Spleen (tissue), 11 donors: Measurements from ENCODE around the gene TSPAN18. TPM values are rescaled to one million over a fixed set of nuclear protein-coding genes. Genes with fewer than 3 reads are reported as not detected.

Experiments
- DNase-seq: peaks from one replicate; pipeline ENCODE4 v3.0.0-alpha.2; 2020
- H3K27ac ChIP-seq, 8 donors: fragments of 200-600 bp; sonication (generic) in 7 of 8; 1 replicate in 4 of 8; 2 replicates in 4 of 8; pipeline versions ENCODE4 v1.5.0 to v1.8.0; 2016 to 2021; ENCODE audit warnings: inconsistent platforms in 4 of 8, mild to moderate bottlenecking in 4 of 8, moderate library complexity in 1 of 8
- H3K27me3 ChIP-seq, 7 donors: fragments of 200-600 bp; sonication (generic) in 6 of 7; replicated peaks in 1 of 7; 1 replicate in 4 of 7; 2 replicates in 3 of 7; pipeline versions ENCODE4 v1.5.0 to v1.8.0; 2016 to 2021; ENCODE audit warnings: inconsistent platforms in 3 of 7, mild to moderate bottlenecking in 1 of 7
- H3K36me3 ChIP-seq, 6 donors: fragments of 200-600 bp; sonication (generic) in 5 of 6; 1 replicate in 4 of 6; 2 replicates in 2 of 6; pipeline versions ENCODE4 v1.5.0 to v1.8.0; 2016 to 2021; ENCODE audit warnings: inconsistent platforms in 2 of 6
- H3K4me1 ChIP-seq, 6 donors: fragments of 200-600 bp; sonication (generic) in 5 of 6; 1 replicate in 3 of 6; 2 replicates in 3 of 6; pipeline versions ENCODE4 v1.5.0 to v1.8.0; 2016 to 2021; ENCODE audit warnings: inconsistent platforms in 3 of 6
- H3K4me3 ChIP-seq, 8 donors: fragments of 200-600 bp; sonication (generic) in 7 of 8; 1 replicate in 4 of 8; 2 replicates in 4 of 8; pipeline versions ENCODE4 v1.5.0 to v1.8.0; 2016 to 2021; ENCODE audit warnings: inconsistent platforms in 4 of 8, mild to moderate bottlenecking in 4 of 8, moderate library complexity in 2 of 8
- H3K9me3 ChIP-seq, 8 donors: fragments of 200-600 bp; sonication (generic) in 7 of 8; 1 replicate in 4 of 8; 2 replicates in 4 of 8; pipeline versions ENCODE4 v1.5.0 to v1.8.0; 2016 to 2021; ENCODE audit warnings: inconsistent platforms in 4 of 8
- CTCF ChIP-seq, 11 experiments: fragments of 200-600 bp in 7 of 11; fragments of 450-650 bp in 4 of 11; sonication (generic) in 4 of 11; IDR thresholded peaks in 8 of 11; conservative IDR thresholded peaks in 3 of 11; 1 replicate in 7 of 11; 2 replicates in 4 of 11; pipeline versions ENCODE4 v1.4.0 to v1.8.0; 2016 to 2021; ENCODE audit warnings: antibody characterized with exemption in 11 of 11, inconsistent platforms in 4 of 11, mild to moderate bottlenecking in 1 of 11
- POLR2A ChIP-seq, 3 donors: fragments of 450-650 bp; IDR thresholded peaks; one replicate each; pipeline ENCODE4 v1.5.1; 2017; ENCODE audit warnings: antibody characterized with exemption in 3 of 3, mild to moderate bottlenecking in 1 of 3
- POLR2AphosphoS5 ChIP-seq, 3 donors: sonication (generic); formaldehyde crosslinking; IDR thresholded peaks; one replicate each; pipeline ENCODE4 v1.5.1; 2017; ENCODE audit warnings: antibody characterized with exemption in 3 of 3
- WGBS, 5 donors: extraction: QIAGEN DNeasy Blood & Tissue Kit in 3 of 5; methylation state at CpG; one replicate each; pipeline versions ENCODE4 v1.1.5 to v1.1.7; 2013 to 2018; 5-methylcytosine and 5-hydroxymethylcytosine counted together
- intact Hi-C: fragments of 100-400 bp; cut with DNase I; formaldehyde crosslinking; loops from one replicate; pipeline ENCODE4 v1.15.0; 2023; ENCODE audit warnings: low total_unique reads
- polyA plus RNA-seq, 3 donors: library from polyadenylated mRNA; stranded (reverse); fragments of 200-250 nt; gene quantifications; one replicate each; pipeline ENCODE4 v1.2.1, GENCODE V29; 2013
- total RNA-seq, 7 donors: library from RNA; depleted of rRNA in 3 of 7; stranded (reverse); fragments of >200 nt in 3 of 7; fragmentation: NEBNext Ultra II Directional in 4 of 7; extraction: Animal tissue kit (Norgen Biotek cat#: 25700) in 4 of 7; gene quantifications; one replicate each; pipeline versions ENCODE4 v1.1.0 to v1.2.1, GENCODE V29; 2016 to 2021
- donor health status: healthy with polysubstance abuse.
- donor health status: DM: no; HTN: no; CAD: no; lungs with moderate emphysema.
- donor health status: DM: no; HTN: no; CAD: no.
- donor health status: Bipolar disorder and iron deficiency.
- donor health status: healthy.
- donor health status: DM: no; HTN: no; CAD: no.
- donor health status: DM: yes; HTN: yes; CAD: no.

The TSPAN18 gene
- total and polyA plus RNA-seq, 10 donors = 2.1 to 47.5 (median 21.3) TPM

GRCh38 chr11:44799012-44799411 lies 72.2 kb downstream of the TSPAN18 start:
- Histone ChIP-seq H3K9me3 (no peaks in the 10 kb centered on the region), H3K4me1 (no peaks in the 10 kb centered on the region), H3K36me3 (no peaks in the 10 kb centered on the region), H3K27ac (no peak overlapping the region), H3K27me3 (peaks cover 0 to 4% (median 0%) of the 10 kb centered on the region in 7 donors), H3K4me3 (no peak overlapping the region)
- intact Hi-C loops = no loop called here
- WGBS, 5 donors = 78 to 94% (median 87%) methylated on average over 10 of the region's 10 CpGs
- TF ChIP-seq POLR2A (IDR thresholded peaks at IDR 0.05) = no peak
- no peak for TF ChIP-seq CTCF (IDR thresholded peaks at IDR 0.05 in 8 of 11, conservative IDR thresholded peaks at IDR 0.05 in 3 of 11)
- TF ChIP-seq POLR2AphosphoS5 (IDR thresholded peaks at IDR 0.05) = no peak
- DNase-seq = peak; percentile 53

- Histone ChIP-seq H3K4me3 (no peak overlapping the region), H3K9me3 (no peaks in the 10 kb centered on the region), H3K27ac (no peak overlapping the region), H3K36me3 (no peaks in the 10 kb centered on the region), H3K27me3 (peaks cover 0 to 4% (median 0%) of the 10 kb centered on the region in 7 donors), H3K4me1 (no peaks in the 10 kb centered on the region)
- DNase-seq = peak; percentile 33
- TF ChIP-seq POLR2A (IDR thresholded peaks at IDR 0.05) (no peak), CTCF (IDR thresholded peaks at IDR 0.05 in 8 of 11, conservative IDR thresholded peaks at IDR 0.05 in 3 of 11) (no peak), POLR2AphosphoS5 (IDR thresholded peaks at IDR 0.05) (no peak)
- intact Hi-C loops = no loop called here
Measured at GRCh38 chr11:44802347-44802746, 75.6 kb downstream of the TSPAN18 start.

GRCh38 chr11:44803009-44803408 lies 76.2 kb downstream of the TSPAN18 start:
- intact Hi-C loops = no loop called here

More at GRCh38 chr11:44803009-44803408, 76.2 kb downstream of the TSPAN18 start:
- no peaks in the 10 kb centered on the region for H3K9me3 ChIP-seq
- peak; percentile 14 for DNase-seq
- H3K36me3 ChIP-seq = no peaks in the 10 kb centered on the region
- no peaks in the 10 kb centered on the region for H3K4me1 ChIP-seq
- WGBS, 5 donors = 69 to 76% (median 73%) methylated on average over 3 of the region's 3 CpGs
- H3K27me3 ChIP-seq = peaks cover 0 to 4% (median 0%) of the 10 kb centered on the region in 7 donors
- TF ChIP-seq POLR2AphosphoS5 (IDR thresholded peaks at IDR 0.05) (no peak), POLR2A (IDR thresholded peaks at IDR 0.05) (no peak), CTCF (IDR thresholded peaks at IDR 0.05 in 8 of 11, conservative IDR thresholded peaks at IDR 0.05 in 3 of 11) (no peak)
- H3K4me3 ChIP-seq = no peak overlapping the region
- H3K27ac ChIP-seq = no peak overlapping the region
